GM19397 (cell line): ENCODE measurements around the gene SLC24A4.

Experiments
- ATAC-seq: cut with Tn5 transposase; IDR thresholded peaks from one replicate; pipeline ENCODE4 v1.9.1; 2021; ENCODE audit warnings: mild to moderate bottlenecking, moderate library complexity; ENCODE audit not compliant: unreplicated experiment

Gene SLC24A4

DNA sequence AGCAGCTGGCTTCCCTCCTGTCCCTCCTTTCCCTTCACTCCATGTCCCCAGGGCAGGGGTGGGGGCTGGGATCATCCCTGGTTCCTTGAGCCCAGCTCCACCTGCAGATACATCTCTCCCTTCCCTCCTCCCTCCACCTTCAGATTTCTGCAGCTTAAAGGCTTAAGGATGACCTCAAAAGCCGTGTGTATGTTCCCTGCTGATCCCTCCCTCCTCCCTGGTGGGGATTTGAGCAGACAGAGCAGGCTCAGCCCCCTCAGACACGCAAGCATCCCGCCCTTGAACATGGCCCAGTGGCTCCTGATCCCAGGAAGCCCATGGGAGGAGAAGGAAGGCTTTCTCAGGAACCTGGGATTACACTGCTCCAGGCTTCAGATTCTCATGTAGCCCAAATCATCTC is 107.7 kb downstream of the SLC24A4 start:
- ATAC-seq: no peak

DNA sequence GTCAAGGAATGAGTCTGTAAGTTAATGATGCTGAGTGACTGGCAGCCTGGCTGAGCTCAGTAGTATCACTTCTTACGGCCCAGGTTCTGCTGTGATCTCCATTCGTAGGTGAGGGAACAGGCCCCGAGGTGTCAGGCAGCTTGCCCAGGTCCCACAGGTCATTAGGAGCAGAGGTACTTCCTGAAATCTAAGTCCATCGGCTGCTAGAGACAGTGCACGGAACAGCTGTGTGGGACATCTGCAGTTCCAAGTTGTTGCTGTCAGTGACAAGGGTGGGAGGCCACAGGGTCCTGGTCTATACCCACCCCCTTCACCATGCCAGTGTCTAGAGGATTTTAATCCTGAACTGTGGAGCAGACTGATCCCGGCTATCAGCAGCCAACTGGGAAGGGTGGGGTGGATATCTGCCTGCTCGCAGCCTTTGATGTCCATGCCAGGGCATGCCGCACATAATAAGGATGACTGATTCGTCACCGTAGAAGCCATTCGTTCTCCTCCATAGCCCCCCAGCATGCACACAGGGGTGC is 108.3 kb downstream of the SLC24A4 start:
- ATAC-seq: no peak

DNA sequence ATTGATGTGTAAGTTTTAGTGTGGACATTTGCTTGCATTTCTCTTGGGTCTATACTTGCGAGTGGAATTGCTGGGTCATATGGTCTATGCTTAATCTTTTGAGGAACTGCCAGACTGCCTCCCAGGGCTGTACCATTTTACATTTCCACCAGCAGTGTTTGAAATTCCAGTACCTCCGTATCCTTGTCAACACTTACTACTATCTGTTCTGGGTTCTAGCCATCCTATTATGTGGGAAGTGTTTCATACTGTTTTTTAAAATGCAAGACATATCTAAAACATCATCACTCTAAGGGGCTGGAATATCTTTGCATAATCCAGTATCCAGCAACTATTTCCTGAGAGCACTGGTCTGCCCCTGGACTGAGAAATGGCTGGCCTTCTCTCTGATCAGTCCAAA is 110.4 kb downstream of the SLC24A4 start:
- no peak for ATAC-seq

DNA sequence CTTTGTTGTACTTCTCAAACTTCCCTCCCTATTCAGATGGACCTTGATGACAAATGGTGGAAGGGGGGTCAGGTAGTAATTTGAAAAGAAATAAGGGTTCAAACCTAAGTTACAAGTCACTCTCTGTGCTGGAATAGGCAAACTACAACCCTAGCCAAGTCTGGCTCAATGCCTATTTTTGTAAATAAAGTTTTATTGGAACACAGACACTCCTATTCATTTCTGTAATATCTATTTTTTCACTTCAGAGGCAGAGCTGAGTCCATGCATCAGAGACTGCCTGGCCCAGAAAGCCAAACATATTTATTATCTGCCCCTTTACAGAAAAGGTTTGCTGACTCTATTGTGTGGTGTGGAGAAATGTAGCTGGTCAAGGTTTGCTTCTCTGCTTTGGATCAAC is 112.2 kb downstream of the SLC24A4 start:
- ATAC-seq: no peak

DNA sequence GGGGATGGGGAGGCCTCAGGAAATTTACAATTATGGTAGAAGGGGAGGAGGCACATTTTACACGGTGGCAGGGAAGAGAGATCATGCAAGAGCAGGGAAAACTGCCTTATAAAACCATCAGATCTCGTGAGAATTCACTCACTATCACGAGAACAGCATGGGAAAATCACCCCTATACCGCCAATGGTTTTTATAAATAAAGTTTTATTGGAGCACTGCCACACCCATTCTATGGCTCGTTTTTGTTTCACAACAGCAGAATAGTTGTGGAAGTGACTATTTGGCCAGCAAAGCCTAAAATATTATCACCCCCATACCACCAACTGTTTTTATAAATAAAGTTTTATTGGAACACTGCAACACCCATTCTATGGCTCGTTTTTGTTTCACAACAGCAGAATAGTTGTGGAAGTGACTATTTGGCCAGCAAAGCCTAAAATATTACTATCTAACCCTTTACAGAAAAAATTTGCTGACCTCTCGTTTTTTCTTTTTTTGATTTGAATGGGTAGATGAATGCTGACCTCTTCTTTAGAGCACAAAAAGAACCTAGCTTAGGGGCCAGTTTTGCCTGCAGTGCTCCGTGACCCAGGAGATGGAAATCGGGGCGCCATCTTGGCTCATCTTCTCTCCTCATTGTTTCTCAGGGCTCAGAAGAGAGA is 113.3 kb downstream of the SLC24A4 start:
- no peak for ATAC-seq

DNA sequence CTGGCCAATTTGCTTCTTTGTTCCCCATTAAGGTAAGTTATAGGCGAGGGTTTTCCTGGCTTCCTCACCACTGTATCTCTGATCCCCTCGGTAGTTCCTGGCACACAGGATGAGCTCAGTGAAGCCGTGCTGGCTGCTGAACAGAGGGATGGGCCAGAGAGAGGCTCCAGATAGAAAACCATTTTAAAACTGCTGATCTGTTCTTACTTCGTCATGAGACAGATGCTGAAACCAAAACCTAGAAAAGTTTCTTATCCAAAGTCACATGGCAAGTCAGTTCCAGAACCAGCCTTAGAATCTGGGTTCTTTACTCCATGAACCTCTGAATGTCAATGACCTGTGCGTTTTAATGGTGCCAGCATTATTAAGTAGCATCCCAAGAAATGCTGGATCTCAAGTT is 114.3 kb downstream of the SLC24A4 start:
- ATAC-seq: no peak

DNA sequence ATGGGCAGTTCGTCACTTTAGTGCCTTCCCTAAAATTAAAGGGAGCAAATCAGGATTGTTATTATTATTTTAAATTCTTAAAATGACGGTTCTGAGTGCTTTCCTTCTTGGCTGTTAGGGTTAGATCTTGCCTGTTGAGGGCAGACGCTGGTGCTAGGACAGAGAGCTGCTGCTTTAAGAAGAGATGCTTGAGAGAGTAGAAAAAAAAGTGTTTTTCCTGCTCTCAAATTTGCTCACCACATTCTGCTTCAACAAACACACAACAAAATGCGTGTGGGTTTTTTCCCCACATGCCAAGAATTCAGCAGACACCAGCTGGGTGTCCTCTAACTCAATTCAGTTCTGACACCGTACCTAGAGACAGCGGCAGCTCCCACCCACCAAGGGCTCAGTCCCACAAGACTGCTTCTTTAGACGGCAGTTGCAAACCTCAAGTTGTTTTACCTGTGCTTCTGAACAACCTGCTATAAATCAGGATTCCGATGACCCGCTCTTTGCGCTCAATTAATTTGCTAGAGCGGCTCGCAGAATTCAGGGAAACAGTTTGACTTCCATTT is 114.8 kb downstream of the SLC24A4 start:
- no peak for ATAC-seq

DNA sequence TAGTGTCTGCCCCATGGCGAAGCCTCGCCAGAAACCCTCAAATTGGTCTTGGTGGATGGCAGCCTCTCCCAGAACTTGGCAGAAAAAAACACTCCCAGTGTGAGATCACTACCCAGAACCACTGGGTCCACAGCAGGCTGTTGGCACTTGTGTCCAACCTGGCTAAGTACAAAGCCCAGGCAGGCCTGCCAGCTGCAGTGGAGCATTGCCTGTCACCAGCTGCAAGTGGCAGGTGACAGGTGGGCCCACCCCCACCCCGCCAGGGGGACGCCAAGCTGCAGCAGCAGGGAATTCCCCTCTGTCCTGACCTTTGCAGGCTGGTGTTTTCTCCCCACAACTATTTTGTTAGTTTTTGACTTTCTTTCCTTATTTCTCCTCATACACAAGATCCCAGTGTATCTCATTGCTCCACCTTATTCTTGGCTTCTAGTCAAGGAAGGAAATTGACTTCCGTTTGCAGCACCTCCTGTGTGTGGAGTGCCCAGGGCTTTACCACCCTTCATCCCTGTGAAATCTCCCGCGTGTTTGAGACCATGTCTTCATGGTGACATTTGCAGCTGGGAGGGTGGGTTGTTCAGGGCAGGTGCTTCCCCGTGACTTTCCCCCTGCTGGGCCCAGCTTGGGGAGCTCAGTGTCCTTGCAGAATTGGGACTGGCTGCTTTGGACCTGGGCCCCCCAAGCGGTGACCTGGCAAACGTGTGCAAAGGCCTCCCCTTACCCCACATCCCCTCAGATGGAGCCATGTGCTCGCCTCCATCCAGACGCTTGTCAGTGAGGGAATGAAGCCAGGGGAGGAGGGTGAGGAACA is 116.8 kb downstream of the SLC24A4 start:
- no peak for ATAC-seq

DNA sequence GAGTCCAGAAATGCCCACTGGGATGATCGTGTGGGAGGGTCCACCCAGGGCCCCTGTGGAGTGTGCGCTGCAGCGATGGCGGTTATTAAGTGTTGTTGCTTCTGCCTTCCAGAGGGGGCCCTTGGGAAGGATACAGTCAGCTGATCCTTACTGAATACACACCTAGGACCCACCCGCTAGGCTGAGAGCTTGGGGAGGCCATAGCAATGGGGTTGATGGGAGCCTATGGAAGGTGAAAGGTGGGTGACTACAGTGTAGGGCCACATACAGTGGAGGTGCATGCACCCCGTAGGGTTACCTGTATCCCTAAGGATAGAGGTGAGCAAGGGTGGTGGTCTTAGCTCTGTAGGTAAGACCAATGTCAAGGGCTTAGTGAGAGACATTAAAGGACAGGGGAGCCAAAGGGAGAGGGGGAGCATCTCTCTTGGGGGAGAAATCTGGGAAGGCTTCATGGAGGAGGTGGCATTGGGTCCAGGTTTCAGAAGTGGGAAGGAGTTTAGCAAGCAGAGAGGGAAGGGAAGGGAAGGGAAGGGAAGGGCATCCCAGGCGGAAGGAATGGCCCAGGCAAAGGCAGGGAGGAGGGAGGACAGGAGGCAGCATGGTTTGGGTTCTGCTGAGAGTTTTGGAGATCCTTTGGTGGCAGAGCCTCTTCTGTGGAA is 117.5 kb downstream of the SLC24A4 start:
- no peak for ATAC-seq

DNA sequence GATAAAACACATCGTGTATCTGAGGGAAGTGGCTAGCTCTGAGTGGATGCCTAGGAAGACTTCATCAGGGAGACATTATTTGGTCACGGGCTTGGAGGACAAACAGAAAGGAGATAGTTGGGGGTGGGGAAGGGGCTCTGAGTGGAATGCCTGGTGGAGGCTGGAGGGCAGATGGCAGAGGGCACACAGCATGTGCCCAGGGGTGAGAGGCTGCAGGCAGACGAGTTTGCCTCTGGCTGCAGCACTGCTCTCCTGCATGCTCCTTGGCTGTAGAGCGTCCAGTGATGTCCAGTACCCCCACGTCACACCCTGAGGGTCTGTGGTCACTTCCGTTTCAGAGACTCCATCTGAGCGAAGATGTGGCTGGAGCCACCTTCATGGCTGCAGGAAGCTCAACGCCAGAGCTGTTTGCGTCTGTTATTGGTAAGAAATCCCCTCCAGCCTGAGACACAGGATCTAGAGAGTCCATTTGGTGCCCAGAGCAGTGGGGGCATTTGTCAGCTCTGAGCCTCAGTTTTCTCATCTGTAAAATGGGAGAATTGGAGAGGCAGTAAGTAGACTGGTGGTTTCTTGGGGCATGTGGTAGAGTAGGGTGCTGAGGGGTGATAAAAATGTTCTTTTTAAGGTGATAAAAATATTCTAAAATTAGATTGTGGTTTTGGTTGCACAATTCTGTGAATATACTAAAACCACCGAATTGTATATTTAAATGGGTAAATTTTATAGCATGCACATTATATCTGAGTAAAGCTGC is 119.0 kb downstream of the SLC24A4 start:
- ATAC-seq: no peak

DNA sequence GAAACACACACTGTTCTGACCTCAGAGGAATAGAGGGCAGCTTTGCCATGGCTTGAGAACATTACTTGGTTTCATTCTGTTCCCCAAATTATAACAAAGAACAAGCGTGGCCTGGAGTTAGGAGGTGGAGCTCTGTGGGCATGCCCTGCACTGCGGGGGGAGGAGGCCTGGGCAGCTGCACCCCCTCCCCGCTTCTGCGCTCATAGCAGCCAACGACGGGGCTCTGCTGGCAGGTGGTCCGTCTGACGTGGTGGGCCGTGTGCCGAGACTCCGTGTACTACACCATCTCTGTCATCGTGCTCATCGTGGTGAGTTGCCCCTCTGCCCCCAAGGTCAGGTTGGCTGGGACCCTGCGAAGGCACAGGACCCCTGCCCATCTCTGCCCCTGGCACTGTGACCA is 120.2 kb downstream of the SLC24A4 start:
- no peak for ATAC-seq

DNA sequence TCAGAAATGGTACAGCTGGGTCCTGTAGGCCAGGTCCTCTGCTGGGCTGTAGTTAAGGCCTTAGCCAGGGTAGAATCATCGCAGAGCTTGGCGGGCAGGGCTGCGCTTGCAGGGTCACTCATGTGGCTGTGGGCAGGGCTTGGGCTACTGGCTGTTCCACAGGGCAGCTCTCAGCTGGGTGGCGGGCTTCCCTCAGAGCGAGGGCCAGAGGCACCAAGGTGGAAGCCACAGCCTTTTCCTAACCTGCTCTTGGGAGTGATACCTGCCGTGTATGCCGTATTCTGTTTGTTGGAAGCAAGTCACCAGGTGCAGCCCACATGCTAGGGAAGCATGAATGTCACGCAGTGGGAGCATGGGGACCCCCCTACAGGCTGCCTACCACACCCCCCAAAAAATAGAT is 120.8 kb downstream of the SLC24A4 start:
- ATAC-seq: no peak

DNA sequence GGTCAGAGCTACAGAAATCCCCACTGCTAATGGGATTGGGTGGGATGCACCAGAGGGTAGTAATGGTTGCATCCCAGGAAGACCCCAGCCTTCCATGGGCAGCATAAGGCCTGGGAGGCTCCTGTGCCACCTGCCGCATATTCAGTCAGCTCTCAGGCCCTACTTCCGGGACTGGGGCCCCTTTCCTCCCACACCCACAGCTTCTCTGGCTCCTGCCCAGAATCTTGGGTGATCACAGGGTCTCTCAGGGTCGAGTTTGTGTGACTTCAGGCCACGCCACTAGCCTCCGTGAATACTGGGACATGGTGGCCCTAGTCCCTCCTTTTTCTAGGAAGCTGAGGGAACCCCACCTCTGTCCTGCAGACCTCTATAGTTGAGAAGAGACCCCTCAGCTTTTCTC is 123.8 kb downstream of the SLC24A4 start:
- no peak for ATAC-seq

DNA sequence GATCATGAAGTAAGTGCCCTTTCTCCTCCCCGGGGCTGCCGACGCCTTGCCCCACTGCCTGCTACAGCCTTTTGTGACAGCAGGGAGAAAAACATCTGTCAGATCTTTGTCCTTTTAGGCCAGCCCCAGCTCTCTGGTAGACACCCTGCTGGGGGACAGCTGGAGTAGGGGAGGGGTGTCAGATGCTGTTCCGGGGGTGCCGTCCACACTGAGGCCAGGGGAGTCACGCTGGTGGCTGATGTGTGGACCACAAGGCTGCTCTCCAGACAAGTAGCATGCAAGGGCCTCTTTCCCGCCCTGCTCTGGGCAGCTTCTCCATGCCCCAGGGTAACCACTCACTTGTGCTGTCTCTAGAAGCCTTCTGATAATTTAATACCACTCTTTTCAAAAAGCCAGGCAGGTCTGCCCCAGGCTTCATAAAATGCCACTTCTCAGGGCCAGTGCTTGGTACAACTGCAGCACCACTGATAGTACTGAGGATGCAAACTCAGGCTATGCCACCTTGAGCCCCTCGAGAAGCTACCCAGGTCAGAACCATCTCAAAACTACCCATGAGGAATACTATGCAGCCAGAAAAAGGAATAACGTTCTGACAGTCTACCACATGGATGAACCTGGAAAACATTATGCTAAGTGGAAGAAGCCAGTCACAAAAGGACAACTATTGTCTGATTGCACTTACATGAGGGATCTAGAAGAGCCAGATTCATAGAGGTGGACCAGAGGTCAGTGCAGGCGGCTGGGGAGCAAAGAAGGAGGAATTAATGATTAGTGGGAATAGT is 124.6 kb downstream of the SLC24A4 start:
- no peak for ATAC-seq

DNA sequence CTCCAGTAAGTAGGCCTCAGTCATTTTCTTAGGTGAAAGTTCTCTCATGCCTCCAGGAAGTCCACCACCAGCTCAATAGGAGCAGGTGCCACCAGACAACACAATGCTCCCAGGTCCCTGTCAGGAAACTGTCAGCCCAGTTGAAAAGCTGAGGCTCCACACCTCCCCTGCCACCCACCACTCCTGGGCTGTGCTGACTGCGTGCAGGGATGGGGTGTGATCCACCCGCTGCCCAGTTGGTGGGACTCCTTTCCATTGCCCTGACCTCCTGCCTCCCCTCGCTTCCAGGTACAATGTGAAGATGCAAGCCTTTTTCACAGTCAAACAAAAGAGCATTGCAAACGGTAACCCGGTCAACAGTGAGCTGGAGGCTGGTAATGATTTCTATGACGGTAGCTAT is 125.8 kb downstream of the SLC24A4 start:
- no peak for ATAC-seq

DNA sequence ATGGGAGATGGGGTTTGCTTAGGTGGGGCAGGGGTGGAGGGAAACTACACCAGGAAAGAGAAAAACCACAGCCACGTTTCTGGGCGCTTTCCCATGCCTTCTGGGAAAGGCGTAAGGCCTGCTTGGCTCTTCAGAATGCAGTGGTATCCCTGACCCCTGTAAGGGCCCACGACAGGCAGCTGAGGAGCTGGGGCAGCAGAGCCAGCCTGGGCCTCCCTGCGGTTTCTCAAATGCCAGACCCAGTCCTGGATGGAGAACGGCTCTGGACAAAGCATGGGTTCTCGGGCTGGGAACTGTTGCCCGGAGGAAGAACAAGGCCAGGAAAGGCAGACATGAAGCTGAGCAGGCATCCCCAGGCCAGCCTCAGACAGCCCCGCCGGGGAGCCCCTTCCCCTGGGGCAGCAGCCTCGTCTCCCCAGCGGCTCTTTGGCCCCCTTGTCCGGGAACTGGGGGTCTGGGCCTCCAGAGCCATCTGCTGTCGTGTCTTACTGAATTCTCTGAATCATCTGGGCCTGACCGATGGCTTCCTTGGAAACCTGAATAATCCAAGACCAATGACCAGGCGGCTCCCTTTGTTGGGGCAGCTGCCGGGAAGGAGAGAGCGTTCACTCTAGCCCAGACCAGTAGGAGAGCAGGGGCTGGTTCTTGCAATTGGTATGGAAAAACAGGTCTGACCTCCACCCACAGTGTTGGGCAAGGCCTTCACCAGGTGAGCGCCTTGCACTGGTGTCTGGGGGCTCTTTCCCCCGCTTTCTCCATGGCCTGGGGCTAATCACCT is 126.6 kb downstream of the SLC24A4 start:
- no peak for ATAC-seq

DNA sequence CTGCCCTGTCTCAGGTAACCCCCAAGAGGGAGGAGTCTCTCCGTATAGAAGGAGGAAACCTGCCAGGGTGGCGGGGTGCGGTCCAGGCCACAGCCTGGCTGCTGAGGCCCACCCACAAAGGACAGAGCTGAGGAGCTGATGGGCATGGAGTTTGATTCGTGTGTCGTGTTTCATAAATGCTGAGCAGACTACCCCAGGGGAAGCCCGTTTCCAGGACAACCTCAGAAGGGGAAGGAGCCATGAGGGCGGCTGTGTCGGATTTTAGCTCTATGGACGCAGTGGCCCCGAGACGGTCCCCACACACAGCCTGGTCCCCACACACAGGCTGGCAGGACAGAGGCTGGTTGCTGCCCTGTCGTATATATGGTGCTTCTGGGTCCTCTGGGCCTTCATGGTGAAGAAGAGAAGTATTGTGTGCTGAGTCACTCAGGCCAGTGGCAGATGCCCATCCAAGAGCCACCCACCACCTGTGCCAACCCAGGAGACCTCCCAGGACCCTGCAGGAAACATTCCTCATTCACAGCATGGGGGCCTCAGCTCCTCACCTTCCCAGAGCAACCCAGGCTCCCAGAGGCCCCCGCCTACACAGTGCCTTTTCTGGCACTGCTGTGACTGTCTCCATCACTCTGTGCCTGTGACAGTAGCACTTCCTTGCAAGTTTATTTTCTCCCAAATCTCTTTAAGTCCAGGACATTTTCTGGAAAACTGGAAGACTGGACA is 127.5 kb downstream of the SLC24A4 start:
- no peak for ATAC-seq

DNA sequence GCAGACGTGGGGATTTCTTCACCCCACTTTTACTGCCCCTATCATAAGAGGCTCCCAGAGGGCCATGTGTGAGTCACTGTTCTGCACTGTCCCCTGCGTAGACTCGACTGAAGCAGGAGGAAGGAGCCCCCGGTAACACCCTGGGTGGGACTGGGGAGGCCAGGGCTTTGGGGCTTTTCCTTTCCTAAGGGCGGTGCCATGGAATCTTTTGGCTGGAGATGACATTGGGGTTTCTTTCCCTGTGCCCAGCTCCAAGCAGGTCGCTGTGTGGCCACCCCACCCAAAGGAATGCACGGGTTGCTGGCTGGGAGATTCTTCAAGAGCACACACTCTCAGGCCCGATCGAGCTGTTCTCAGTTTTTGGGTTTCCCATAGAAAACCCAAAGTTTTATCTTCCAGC is 128.3 kb downstream of the SLC24A4 start:
- ATAC-seq: no peak

DNA sequence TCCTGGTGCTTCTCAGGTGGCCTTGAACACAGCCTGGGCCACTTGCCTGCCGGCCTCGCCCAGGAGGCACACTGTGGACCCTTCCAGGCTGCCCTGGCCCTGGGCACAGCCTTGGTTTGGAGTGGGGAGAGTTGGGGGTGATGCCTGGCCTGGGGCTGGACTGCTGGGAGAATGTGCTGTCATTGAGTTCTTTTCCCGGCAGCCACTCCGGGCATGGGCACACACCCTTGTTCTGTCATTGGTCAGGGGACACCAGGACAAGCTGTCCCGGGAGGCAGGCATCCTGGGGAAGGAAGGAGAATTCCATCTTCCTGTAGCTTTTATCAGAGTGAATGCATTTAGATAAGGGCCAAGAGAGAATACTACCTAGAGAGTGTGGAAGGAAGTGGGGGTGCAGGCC is 128.8 kb downstream of the SLC24A4 start:
- ATAC-seq: no peak
